Sciatic nerve (tissue), 2 donors: Measurements from ENCODE around the gene PRR30. TPM values are rescaled to one million over a fixed set of nuclear protein-coding genes. Genes with fewer than 3 reads are reported as not detected.
"Not testable (repeated sequence)": the region's sequence is repeated elsewhere in the genome, so short reads cannot be mapped to it uniquely, and the experiment has no call there.

Experiments
- ATAC-seq: fragments of 200-7000 bp; cut with Tn5 transposase; one replicate; pipeline ENCODE4 v1.9.1; 2020; ENCODE audit warnings: mild to moderate bottlenecking, moderate library complexity
- DNase-seq: peaks from one replicate; pipeline ENCODE4 v3.0.0-alpha.2; 2020; ENCODE audit warnings: low spot score
- intact Hi-C: fragments of 100-400 bp; cut with DNase I; formaldehyde crosslinking; loops from one replicate; pipeline ENCODE4 v1.14.2; 2022
- total RNA-seq: library from RNA; stranded (reverse); fragmentation: NEBNext Ultra II Directional; extraction: Animal tissue kit (Norgen Biotek cat#: 25700); gene quantifications from one replicate; pipeline ENCODE4 v1.2.1, GENCODE V29; 2021
- donor health status: DM: no; HTN: no; CAD: no.
- donor health status: DM: no; HTN: no; CAD: no.

PRR30 gene
- total RNA-seq, 1 donor from 2014 or later: not detected

DNA sequence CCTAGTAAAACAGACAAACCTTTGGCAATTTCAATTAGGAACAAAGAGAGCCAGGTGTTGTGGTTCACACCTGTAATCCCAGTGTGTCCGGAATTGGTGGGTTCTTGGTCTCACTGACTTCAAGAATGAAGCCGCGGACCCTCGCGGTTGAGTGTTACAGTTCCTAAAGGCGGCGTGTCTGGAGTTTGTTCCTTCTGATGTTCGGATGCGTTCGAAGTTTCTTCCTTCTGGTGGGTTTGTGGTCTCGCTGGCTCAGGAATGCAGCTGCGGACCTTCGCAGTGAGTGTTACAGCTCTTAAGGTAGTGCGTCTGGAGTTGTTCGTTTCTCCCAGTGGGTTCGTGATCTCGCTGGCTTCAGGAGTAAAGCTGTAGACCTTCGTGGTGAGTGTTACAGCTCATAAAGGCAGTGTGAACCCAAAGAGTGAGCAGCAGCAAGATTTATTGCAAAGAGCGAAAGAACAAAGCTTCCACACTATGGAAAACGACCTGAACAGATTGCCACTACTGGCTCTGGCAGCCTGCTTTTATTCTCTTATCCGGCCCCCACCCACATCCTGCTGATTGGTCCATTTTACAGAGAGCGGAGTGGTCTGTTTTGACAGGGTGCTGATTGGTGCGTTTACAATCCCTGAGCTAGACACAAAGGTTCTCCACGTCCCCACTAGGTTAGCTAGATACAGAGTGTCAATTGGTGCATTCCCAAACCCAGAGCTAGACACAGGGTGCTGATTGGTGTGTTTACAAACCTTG is 28.4 kb downstream of the PRR30 start:
- ATAC-seq, DNase-seq, intact Hi-C loops: not testable (repeated sequence)

DNA sequence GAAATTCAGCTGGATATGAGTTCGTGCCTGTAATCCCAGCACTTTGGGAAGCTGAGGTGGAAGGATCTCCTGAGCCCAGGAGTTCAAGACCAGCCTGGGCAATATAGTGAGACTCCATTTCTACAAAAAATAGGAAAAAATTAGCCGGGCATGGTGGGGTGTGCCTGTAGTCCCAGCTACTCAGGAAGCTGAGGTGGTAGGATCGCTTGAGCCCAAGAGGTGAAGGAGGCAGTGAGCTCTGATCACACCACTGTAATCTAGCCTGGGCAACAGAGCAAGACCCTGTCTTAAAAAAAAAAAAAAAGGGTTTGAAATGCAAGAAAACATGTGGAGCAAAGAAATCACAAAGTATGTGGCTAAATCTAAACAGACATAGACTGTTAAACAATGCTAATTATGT is 30.1 kb downstream of the PRR30 start:
- ATAC-seq (no peak), DNase-seq (no peak)
- intact Hi-C loops: no loop called here

DNA sequence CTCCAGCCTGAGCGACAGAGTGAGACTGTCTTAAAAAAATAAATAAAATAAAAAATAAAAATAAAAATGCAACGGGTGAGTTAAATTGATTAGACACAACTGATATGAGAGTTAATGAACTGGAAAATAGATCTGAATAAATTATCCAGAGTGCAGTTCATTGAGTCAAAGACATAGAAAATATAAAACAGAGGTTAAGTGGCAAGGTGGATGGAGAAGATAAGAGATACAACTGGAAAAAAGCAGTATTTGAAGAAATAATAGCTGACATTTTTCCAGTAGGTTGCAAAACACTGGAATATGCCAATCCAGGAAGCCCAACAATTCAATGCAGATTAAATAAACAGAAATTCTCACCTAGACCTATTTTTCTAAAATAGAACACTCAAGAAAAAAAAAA is 31.0 kb downstream of the PRR30 start:
- no peak for DNase-seq
- intact Hi-C loops: no loop called here

DNA sequence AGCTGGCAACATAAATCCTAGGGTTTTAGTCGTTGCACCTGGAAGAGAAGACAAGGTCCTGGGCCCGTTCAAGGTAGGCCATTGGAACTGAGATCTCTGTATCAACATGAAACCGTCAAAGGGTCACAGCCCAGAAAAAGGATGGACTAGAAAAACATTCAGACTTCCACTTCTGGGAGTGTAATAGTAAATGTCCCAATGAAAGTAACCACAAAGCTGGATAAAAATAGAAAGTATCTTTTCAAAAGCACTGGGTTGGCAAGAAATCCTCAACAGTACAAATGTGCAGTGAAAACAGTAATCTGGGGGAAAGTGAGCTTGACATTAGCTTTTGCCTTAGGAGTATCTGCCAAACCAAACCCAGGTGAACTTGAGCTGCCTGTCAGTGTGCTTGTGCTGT is 33.2 kb downstream of the PRR30 start:
- intact Hi-C loops: no loop called here
- DNase-seq (no peak), ATAC-seq (no peak)

More for the DNA sequence above, 31.0 kb downstream of the PRR30 start:
- ATAC-seq: no peak

DNA sequence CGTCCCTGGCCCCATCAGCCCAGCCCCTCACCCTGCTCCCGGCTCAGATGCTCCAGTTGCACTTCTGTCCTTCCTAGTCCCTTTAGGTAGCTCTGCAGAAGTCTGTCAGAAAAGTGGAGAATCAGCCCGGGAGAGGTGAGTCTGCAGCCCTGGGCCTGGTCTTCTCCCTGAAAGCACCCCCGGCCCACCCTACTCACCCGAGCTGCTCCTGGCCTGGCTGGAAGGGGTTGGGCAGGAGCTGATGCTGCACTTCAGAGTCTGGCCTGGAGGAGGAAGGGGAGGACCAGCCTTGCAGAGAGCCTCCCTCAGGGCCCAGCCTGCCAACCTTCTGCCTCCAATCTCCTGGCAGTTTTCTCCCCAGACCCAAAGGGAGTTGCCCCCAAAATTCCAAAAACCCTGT is 36.9 kb downstream of the PRR30 start:
- no peak for DNase-seq
- intact Hi-C loops: no loop called here
- no peak for ATAC-seq

DNA sequence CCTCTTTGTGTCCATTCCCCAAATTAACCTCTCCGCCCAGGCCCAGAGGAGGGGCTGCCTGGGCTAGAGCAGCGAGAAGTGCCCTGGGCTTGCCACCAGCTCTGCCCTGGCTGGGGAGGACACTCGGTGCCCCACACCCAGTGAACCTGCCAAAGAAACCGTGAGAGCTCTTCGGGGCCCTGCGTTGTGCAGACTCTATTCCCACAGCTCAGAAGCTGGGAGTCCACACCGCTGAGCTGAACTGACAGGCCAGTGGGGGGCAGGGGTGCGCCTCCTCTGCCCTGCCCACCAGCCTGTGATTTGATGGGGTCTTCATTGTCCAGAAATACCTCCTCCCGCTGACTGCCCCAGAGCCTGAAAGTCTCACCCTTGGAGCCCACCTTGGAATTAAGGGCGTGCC is 39.2 kb downstream of the PRR30 start:
- intact Hi-C loops: no loop called here
- DNase-seq (no peak), ATAC-seq (no peak)

DNA sequence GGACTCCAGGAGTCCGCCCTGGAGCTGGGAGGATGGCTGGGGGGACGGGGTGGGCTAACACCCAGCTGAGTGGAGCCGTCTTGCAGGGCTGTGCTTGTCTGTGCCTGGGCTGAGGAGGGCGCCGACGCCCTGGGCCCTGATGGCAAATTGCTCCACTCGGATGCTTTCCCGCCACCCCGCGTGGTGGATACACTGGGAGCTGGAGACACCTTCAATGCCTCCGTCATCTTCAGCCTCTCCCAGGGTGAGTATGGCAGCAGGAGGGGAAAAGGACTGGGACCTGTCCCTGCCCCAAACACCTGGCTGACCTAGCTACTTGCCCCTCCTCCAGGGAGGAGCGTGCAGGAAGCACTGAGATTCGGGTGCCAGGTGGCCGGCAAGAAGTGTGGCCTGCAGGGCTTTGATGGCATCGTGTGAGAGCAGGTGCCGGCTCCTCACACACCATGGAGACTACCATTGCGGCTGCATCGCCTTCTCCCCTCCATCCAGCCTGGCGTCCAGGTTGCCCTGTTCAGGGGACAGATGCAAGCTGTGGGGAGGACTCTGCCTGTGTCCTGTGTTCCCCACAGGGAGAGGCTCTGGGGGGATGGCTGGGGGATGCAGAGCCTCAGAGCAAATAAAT is 39.8 kb downstream of the PRR30 start:
- intact Hi-C loops: loop anchor here (10.0 kb wide), 1 partner anchor 185 kb away; the partner anchor contains the start of gene TRIM54
- ATAC-seq (no peak), DNase-seq (no peak)

DNA sequence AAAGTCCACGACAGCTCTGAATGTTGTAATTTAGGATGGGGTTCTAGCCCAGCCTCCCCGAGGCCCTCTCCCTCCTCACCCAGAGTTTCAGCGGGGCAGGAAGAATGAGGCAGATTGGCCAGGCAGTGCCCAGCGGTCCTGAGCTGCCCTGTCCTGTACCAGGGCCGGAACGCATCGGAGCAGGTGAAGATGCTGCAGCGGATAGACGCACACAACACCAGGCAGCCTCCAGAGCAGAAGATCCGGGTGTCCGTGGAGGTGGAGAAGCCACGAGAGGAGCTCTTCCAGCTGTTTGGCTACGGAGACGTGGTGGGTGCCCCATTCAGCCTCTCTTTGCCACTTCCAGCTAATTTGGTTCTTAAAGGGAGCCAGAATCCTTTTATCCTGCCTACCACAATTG is 41.9 kb downstream of the PRR30 start:
- no peak for ATAC-seq
- intact Hi-C loops: loop anchor here (10.0 kb wide), 1 partner anchor 187 kb away; the partner anchor contains the start of gene TRIM54
- no peak for DNase-seq

DNA sequence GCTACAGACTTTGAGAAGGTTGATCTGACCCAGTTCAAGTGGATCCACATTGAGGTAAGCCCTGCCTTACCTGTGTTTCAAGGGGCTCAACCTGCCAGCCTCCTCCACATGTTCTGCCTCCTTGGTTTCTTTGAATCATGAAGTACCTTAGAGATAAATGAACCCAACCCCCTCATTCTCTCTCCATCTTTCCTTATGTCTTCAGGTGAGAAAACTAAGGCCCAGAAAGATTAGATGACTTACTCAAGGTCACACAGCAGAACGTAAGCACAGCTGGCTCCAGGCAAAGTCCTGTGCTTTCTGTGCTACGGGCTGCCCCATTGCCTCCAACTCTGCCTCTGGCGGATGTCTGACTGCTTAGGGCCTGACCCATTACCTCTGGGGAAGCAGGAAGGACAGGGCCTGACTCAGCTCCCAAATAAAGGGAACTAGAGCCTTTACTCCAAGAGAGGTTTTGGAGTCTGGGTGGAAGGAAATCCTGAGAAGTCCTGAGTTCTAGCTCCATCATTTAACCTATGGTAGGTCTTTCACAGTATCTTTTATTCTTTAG is 42.4 kb downstream of the PRR30 start:
- no peak for ATAC-seq
- intact Hi-C loops: loop anchor here (10.0 kb wide), 1 partner anchor 188 kb away; the partner anchor contains the start of gene TRIM54
- DNase-seq: no peak

DNA sequence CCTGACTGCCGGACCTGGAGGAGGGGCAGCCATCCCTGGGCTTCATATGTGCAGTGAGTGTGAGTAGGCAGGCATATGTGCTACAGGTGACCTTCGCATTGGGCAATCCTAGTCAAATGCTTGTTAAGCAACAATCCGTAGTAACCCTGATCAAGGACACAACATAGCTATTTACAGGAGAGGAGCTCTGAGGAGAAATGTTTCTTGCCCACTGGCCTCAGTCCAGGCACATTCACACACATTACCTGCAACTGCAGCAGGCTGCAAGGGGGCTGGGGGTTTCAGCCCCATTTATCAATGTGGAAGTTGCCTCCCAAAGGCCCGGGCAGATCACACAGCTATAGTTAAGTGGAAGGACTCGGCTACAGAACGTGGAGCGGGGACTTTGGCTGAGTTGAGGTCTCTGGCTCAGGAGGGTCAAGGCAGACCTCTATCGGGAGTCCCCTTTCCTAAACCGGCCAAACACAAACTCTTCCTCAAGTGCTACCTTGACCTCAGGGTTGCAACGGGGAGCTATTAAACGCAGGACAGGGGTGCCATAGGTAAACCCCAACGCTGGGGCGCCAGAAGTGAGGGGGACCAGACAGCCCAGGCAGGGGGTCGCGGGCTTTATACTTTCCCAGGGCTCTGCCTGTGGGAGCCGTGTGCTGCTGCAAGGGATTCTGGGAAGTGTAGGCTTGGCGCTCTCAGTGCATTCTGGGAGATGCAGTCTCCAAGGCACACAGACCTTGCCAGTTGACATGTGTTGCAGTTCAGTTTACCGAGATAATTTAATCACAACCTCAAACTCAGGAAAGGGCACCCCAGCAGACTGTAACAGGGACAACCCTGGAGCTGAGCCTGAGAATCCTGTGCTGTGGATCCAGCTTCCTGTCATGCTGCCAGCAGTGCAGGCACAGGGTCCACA is 43.2 kb downstream of the PRR30 start:
- intact Hi-C loops: loop anchor here (10.0 kb wide), 1 partner anchor 189 kb away; the partner anchor contains the start of gene TRIM54
- ATAC-seq (peak; percentile 88), DNase-seq (no peak)

DNA sequence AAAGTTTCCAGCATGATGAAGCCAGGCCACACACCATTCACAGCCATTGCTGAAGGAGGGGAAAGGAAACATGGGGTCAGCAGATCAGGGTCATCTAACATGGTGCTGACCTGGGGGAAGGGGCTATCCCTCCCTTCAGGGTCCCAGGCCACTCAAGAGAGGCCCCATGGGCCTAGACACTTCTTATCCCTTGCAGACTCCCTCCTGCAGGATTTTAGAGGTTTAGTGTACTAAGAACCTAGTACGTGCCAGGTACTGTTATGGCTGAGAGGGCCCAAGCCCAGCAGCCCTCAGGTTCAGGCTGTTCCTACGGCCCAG is 43.8 kb downstream of the PRR30 start:
- DNase-seq: no peak
- no peak for ATAC-seq
- intact Hi-C loops: loop anchor here (10.0 kb wide), 1 partner anchor 189 kb away; the partner anchor contains the start of gene TRIM54

DNA sequence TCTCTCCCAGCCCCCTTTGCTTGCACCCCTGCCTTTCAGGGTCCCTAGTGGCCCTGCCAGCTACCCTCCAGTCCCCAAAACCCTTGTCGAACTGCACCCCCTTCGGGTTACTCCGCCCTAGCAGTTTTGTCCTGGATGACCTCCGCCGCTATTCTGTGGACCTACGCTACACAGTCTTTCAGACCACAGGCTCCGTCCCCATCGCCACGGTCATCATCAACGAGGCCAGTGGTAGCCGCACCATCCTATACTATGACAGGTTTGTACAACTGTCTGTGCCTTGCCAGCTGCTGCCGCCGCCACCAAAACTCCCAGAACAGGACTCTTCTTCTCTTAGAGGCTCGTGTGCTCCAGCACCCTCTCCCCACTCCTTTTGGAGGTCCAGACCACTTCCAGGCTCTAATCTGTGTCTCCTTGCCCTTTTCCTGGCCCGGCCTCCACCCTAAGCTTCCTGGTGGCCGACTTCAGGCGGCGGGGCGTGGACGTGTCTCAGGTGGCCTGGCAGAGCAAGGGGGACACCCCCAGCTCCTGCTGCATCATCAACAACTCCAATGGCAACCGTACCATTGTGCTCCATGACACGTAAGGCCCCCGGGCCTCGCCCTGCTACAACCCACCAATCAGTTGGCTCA is 44.7 kb downstream of the PRR30 start:
- intact Hi-C loops: loop anchor here (10.0 kb wide), 1 partner anchor 190 kb away; the partner anchor contains the start of gene TRIM54
- ATAC-seq (no peak), DNase-seq (no peak)

DNA sequence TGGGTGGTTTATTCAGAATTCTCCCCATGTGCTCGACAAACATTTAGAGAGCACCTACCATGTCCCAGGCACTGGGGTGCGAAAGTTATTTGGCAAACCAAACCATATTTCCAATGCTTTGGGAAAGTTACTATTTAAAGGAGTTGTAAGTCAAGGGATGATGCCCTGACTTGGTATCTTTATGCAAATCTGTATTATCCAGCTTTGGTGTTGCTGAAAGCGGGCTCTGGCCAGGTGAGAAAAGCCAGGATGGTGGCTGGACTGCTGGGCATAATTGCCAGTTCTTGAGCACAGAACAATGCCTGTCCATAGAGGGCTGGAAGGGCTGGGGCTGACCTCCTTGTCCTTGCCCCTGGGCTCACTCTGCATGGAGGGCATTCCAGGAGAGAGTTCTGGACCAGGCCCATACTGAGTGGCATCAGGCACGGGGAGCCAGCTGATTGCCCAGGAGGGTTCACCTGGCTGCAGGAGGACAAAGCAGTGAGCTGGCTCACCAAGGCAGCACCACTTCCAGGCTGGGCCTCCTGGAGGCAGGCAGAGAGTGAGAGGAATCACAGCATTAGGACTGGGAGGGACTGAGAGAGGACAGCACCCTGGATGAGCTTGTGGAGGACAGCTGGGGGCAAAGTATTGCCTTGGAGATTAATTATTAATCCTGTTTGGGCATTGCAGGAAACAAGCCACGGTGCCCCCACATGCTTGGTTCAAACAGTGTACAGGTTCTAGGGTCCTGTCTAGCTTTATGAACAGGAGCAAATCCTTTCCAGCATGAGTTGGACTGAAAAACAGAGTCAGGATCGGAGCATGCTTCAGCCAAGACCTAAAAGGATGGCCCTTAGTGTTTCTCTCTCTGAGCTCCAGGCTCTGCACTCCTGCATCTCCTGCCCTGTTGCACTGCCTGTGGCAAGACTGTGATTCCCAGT is 45.5 kb downstream of the PRR30 start:
- intact Hi-C loops: loop anchor here (10.0 kb wide), 1 partner anchor 191 kb away; the partner anchor contains the start of gene TRIM54
- ATAC-seq (no peak), DNase-seq (no peak)

DNA sequence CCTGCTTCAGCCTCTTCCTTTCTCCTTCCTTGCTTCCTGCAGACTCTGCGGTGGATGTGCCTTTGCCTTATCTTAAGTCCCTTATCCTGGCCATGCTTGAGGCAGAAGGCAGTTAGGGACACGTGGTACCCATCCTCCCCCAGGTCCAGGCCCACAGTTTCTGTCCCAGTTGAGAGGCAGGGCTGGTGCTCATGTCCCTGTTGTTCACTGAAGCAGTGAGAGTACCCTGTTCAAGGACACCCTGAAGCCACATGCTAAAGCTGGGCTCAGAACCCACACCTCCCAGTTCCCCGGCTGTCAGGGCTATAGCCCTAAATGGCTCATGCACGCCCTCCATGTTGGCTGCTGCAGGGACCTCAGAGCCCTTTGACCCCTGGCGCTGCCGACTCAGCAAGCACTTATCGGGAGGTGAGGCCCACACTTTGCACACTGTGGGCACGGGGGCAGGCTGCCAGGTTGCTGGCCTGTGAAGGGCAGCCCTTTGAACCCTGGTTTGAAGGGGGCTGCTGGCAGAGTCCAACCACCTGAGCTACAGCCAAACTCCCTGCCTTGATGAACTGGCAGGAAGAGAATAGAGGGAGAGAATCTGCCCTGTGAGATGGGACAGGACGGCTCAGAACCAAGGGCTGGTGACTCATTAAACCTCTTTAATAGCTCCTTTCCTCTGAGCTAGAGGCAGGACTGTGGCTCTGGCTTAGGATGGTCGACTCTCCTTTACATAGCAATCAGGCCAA is 46.3 kb downstream of the PRR30 start:
- DNase-seq (no peak), ATAC-seq (no peak)
- intact Hi-C loops: loop anchor here (10.0 kb wide), 1 partner anchor 192 kb away; the partner anchor contains the start of gene TRIM54

DNA sequence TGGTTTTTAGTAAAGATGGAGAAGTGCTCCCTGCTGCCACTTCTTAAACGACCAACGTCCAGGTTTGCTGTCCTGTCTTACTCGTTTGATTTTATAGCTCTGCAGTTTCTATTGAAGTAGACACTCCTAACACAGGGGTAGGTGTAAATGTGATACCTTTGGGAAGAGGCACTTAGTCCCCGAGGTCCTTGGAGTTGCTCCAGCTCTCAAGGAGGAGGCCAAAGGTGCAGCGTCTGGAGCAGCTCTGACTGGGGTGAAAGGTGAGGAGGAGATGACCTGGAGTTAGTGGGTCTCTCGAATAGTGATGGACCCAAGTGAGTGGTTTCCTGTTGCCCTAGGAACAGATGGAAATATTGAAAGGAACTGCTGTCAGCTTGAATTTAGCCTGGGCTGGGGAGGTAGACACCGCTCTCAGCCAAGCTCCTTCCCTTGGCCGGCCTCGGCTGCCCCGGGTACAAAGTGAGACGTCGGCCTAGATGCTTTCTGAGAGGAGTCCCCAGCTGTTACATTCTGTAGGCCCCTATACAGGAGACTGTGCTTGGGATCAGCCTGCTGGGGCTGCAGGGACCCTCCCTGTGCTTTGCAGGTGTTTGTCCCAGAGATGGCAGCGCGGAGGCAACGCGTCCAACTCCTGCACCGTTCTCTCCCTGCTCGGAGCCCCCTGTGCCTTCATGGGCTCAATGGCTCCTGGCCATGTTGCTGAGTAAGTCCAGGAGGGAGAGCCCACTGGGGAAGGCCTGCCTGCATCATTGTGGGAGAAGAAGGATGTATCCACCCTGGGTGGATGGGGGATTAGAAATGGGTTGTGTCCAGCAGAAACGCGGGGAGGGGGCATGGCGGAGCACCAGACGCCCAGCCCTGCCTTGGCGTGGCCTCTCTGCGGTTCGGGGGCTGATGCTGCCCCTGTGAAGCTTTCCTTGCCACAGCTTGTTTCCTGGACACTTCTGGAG is 47.2 kb downstream of the PRR30 start:
- DNase-seq (no peak), ATAC-seq (no peak)
- intact Hi-C loops: loop anchor here (10.0 kb wide), 1 partner anchor 193 kb away; the partner anchor contains the start of gene TRIM54
